ENCODE measurements around the gene PIP5K1C.

DNA sequence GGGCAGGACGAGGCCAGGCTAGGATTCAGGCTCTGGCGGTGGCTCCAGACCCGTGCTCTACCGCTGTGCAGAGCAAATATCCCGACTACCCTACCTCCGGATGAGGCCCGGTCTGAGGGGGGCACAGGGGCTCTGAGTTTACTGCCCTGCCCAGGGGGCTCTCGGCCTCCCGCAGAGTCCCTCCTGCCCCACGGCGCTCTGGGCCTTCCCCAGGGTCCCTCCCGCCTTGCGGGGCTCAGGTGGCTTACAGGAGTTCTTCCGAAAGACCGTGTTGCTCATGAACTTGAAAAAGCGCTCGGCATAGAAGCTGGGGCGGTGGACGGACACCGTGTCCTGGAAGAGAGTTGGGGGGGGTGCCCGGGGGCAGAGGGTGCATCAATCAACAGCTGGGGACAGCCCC, 54.5 kb downstream of the PIP5K1C start:
- no peak for TF ChIP-seq POLR2A (IDR thresholded peaks at IDR 0.05; ENCODE audit: low read depth)
- TF ChIP-seq, protein P1, sequence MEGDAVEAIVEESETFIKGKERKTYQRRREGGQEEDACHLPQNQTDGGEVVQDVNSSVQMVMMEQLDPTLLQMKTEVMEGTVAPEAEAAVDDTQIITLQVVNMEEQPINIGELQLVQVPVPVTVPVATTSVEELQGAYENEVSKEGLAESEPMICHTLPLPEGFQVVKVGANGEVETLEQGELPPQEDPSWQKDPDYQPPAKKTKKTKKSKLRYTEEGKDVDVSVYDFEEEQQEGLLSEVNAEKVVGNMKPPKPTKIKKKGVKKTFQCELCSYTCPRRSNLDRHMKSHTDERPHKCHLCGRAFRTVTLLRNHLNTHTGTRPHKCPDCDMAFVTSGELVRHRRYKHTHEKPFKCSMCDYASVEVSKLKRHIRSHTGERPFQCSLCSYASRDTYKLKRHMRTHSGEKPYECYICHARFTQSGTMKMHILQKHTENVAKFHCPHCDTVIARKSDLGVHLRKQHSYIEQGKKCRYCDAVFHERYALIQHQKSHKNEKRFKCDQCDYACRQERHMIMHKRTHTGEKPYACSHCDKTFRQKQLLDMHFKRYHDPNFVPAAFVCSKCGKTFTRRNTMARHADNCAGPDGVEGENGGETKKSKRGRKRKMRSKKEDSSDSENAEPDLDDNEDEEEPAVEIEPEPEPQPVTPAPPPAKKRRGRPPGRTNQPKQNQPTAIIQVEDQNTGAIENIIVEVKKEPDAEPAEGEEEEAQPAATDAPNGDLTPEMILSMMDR (IDR thresholded peaks at IDR 0.05) = no peak
- TF ChIP-seq EP300 (IDR thresholded peaks at IDR 0.05) = no peak
- no peak for TF ChIP-seq POLR2AphosphoS5 (IDR thresholded peaks at IDR 0.05)
